Testis (tissue), 2 donors: ENCODE results near the gene CDH22.

ENCODE experiments used
- POLR2A ChIP-seq: fragments of 450-650 bp; IDR thresholded peaks from one replicate; pipeline ENCODE4 v1.6.1; 2017; ENCODE audit warnings: antibody characterized with exemption, mild to moderate bottlenecking, moderate library complexity
- TF ChIP-seq, protein P1 (sequence below), 3 experiments: fragments of 450-650 bp in 2 of 3; fragments of 200-600 bp in 1 of 3; sonication (generic) in 1 of 3; IDR thresholded peaks; one replicate each; pipeline ENCODE4 v1.5.1; 2016 to 2019; ENCODE audit warnings: antibody characterized with exemption in 3 of 3, mild to moderate bottlenecking in 2 of 3, moderate library complexity in 1 of 3

DNA sequence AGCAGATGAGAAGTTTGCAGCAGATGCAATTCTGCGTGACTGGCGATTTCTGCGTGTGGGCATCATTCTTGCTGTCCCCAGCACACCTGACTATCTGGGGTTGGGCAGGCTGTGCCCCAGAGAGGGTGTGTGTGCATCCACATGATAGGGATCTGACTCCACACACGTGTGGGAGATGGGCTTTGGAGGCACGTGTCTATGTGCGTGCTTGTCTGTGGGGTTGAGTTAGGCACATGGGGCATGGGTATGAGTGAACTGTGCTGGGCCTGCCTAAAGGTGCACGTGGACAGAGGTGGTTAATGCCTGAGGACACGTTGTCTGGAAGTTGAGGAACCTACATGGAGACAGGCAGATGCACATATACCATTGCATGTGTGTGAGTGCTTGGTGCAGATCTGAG lies 139.9 kb downstream of the CDH22 start:
- no peak for TF ChIP-seq POLR2A
- TF ChIP-seq, protein P1, sequence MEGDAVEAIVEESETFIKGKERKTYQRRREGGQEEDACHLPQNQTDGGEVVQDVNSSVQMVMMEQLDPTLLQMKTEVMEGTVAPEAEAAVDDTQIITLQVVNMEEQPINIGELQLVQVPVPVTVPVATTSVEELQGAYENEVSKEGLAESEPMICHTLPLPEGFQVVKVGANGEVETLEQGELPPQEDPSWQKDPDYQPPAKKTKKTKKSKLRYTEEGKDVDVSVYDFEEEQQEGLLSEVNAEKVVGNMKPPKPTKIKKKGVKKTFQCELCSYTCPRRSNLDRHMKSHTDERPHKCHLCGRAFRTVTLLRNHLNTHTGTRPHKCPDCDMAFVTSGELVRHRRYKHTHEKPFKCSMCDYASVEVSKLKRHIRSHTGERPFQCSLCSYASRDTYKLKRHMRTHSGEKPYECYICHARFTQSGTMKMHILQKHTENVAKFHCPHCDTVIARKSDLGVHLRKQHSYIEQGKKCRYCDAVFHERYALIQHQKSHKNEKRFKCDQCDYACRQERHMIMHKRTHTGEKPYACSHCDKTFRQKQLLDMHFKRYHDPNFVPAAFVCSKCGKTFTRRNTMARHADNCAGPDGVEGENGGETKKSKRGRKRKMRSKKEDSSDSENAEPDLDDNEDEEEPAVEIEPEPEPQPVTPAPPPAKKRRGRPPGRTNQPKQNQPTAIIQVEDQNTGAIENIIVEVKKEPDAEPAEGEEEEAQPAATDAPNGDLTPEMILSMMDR (IDR thresholded peaks at IDR 0.05) = no peak
